Lung (tissue), 12 donors: ENCODE measurements around the gene FAM168A. TPM values are rescaled to one million over a fixed set of nuclear protein-coding genes. Genes with fewer than 3 reads are reported as not detected.

Source experiments
- ATAC-seq: fragments of 200-7000 bp; cut with Tn5 transposase; one replicate; pipeline ENCODE4 v1.9.1; 2020; ENCODE audit warnings: moderate number of reproducible peaks; ENCODE audit not compliant: insufficient read depth, low FRiP score
- DNase-seq, 3 donors: peaks; one replicate each; pipeline ENCODE4 v3.0.0-alpha.2; 2013 to 2017
- H3K27ac ChIP-seq, 2 donors: one replicate each; pipeline ENCODE4 v1.5.1; 2013; ENCODE audit warnings: mild to moderate bottlenecking in 2 of 2, moderate library complexity in 2 of 2, control low read depth in 1 of 2, inconsistent platforms in 1 of 2, low read depth in 1 of 2, low read length in 1 of 2
- H3K27me3 ChIP-seq, 3 donors: one replicate each; pipeline ENCODE4 v1.5.1; 2013; ENCODE audit warnings: low read length in 2 of 3; ENCODE audit not compliant: control insufficient read depth in 3 of 3, insufficient read depth in 3 of 3
- H3K36me3 ChIP-seq, 4 donors: one replicate each; pipeline ENCODE4 v1.5.1; 2013; ENCODE audit warnings: low read length in 4 of 4, mild to moderate bottlenecking in 1 of 4, moderate library complexity in 1 of 4; ENCODE audit not compliant: control insufficient read depth in 4 of 4, insufficient read depth in 4 of 4
- H3K4me1 ChIP-seq, 5 donors: one replicate each; pipeline ENCODE4 v1.5.1; 2013; ENCODE audit warnings: low read length in 5 of 5, mild to moderate bottlenecking in 2 of 5, moderate library complexity in 1 of 5; ENCODE audit not compliant: control insufficient read depth in 5 of 5, insufficient read depth in 5 of 5
- H3K4me3 ChIP-seq: one replicate; pipeline ENCODE4 v1.5.1; 2013; ENCODE audit warnings: mild to moderate bottlenecking, control low read depth, moderate library complexity
- H3K9ac ChIP-seq, 2 donors: one replicate each; pipeline ENCODE4 v1.5.1; 2013; ENCODE audit warnings: low read length in 2 of 2, control low read depth in 1 of 2; ENCODE audit not compliant: insufficient read depth in 1 of 2
- H3K9me3 ChIP-seq, 4 donors: one replicate each; pipeline ENCODE4 v1.5.1; 2013; ENCODE audit warnings: low read length in 3 of 4, mild to moderate bottlenecking in 1 of 4, moderate library complexity in 1 of 4; ENCODE audit not compliant: control insufficient read depth in 4 of 4, insufficient read depth in 3 of 4
- CTCF ChIP-seq: IDR thresholded peaks from 2 replicates; pipeline ENCODE4 v1.5.1; 2012; ENCODE audit warnings: mild to moderate bottlenecking; ENCODE audit errors: control extremely low read depth, extremely low read depth
- WGBS, 2 donors: extraction: QIAGEN DNeasy Blood & Tissue Kit; methylation state at CpG; one replicate each; pipeline ENCODE4 v1.1.7; 2013; 5-methylcytosine and 5-hydroxymethylcytosine counted together
- polyA plus RNA-seq, 2 donors: library from polyadenylated mRNA; stranded (reverse); fragments of 200-250 nt; gene quantifications; one replicate each; pipeline ENCODE4 v1.2.1, GENCODE V29; 2013
- total RNA-seq, 2 donors: library from RNA; depleted of rRNA in 1 of 2; stranded (reverse); fragments of >200 nt in 1 of 2; gene quantifications; one replicate each; pipeline ENCODE4 v1.2.1, GENCODE V29; 2014 to 2021
- donor health status: control.
- donor health status: control.
- donor health status: Bipolar disorder and iron deficiency.
- donor health status: healthy.
- donor health status: DM: yes; HTN: yes; CAD: no.

Gene FAM168A
- total and polyA plus RNA-seq, 4 donors: 6.7 to 25.5 (median 17.1) TPM

- no peak overlapping the region for H3K9ac ChIP-seq
- no peak overlapping the region for H3K27ac ChIP-seq
Measured at GRCh38 chr11:73358071-73358470, 239.8 kb downstream of the FAM168A start.

GRCh38 chr11:73356979-73357860 is 240.7 kb downstream of the FAM168A start:
- Histone ChIP-seq H3K9ac (no peak overlapping the region), H3K4me1 (no peaks in the 10 kb centered on the region), H3K27me3 (no peaks in the 10 kb centered on the region), H3K9me3 (no peaks in the 10 kb centered on the region), H3K36me3 (peaks cover 9 to 54% (median 44%) of the 10 kb centered on the region in 4 donors), H3K27ac (no peak overlapping the region), H3K4me3 (no peak overlapping the region)
- ATAC-seq (no peak), DNase-seq (no peak)
- no peak for TF ChIP-seq CTCF
- WGBS, 2 donors: 94 to 96% methylated on average over 22 of the region's 22 CpGs

More at GRCh38 chr11:73358071-73358470, 239.8 kb downstream of the FAM168A start:
- Histone ChIP-seq H3K36me3 (peaks cover 9 to 57% (median 47%) of the 10 kb centered on the region in 4 donors), H3K4me1 (no peaks in the 10 kb centered on the region), H3K9me3 (no peaks in the 10 kb centered on the region), H3K4me3 (no peak overlapping the region), H3K27me3 (no peaks in the 10 kb centered on the region)
- 80 to 94% methylated on average over 4 to 5 of the region's 5 CpGs for WGBS, 2 donors
- TF ChIP-seq CTCF: no peak
- ATAC-seq: no peak
- no peak for DNase-seq

- H3K9ac ChIP-seq: no peak overlapping the region
- DNase-seq (no peak), ATAC-seq (no peak)
- H3K9me3 ChIP-seq: no peaks in the 10 kb centered on the region
- 92 to 96% methylated on average over 4 of the region's 4 CpGs for WGBS, 2 donors
- no peak overlapping the region for H3K4me3 ChIP-seq
- H3K36me3 ChIP-seq: peaks cover 7 to 43% (median 30%) of the 10 kb centered on the region in 4 donors
- no peak overlapping the region for H3K27ac ChIP-seq
- TF ChIP-seq CTCF: no peak
- no peaks in the 10 kb centered on the region for H3K27me3 ChIP-seq
- peaks cover 0 to 6% (median 0%) of the 10 kb centered on the region in 5 donors for H3K4me1 ChIP-seq
Measured at GRCh38 chr11:73355109-73355508, 242.8 kb downstream of the FAM168A start.
